ENCODE results near the gene USP46. TPM values are rescaled to one million over a fixed set of nuclear protein-coding genes. Genes with fewer than 3 reads are reported as not detected.

Gene USP46
- total RNA-seq = 130 TPM

GRCh38 chr4:52659001-52659721 lies at the start of gene USP46:
Gene USP46 (minus strand): TSS chr4:52659301. CDS start chr4:52659150, 151 bp downstream.
- DNase-seq (ENCODE audit: low spot score) (peak; percentile 86), ATAC-seq (peak; percentile 89)
- intact Hi-C loops (cut with DNase I) = no loop called here

- intact Hi-C loops (cut with DNase I) = no loop called here
- DNase-seq (ENCODE audit: low spot score) (no peak), ATAC-seq (no peak)
These were observed 45.6 kb upstream of the USP46 start for GRCh38 chr4:52704661-52705060.

DNA sequence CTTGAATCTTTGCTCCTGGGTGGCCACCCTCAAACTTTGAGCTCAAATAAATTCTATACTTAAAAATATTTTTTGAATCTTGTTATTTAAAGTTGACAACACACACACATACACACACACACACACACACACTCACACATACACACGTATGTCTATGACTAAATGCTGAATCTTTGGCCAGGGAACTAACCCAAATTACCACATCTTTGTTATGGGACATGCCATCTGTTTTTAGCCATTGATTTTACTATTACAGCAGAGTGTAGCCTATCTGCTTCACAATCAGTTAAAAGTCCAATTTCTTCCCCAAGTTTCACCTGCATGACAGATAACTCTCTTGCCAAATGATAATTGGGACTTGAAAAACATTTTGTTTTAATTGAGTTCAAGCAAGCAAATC lies 45.0 kb upstream of the USP46 start:
- intact Hi-C loops (cut with DNase I) = no loop called here
- ATAC-seq (no peak), DNase-seq (ENCODE audit: low spot score) (no peak)

- DNase-seq (ENCODE audit: low spot score) = no peak
- intact Hi-C loops (cut with DNase I) = no loop called here
- ATAC-seq = no peak
These were observed 42.1 kb upstream of the USP46 start for GRCh38 chr4:52701207-52701606.

DNA sequence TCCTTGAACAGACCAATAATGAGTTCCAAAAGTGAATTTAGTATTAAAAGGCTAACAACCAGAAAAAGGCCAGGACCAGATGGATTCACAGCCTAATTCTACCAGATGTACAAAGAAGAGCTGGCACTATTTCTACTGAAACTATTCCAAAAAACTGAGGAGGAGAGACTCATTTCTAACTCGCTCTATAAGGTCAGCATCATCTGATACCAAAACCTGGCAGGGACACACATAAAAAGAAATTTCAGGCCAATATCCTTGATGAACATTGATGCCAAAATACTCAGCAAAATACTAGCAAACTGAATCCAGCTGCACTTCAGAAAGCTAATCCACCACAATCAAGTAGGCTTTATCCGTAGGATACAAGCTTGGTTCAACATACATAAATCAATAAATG lies 35.8 kb upstream of the USP46 start:
- intact Hi-C loops (cut with DNase I) = no loop called here
- ATAC-seq = no peak
- no peak for DNase-seq (ENCODE audit: low spot score)

DNA sequence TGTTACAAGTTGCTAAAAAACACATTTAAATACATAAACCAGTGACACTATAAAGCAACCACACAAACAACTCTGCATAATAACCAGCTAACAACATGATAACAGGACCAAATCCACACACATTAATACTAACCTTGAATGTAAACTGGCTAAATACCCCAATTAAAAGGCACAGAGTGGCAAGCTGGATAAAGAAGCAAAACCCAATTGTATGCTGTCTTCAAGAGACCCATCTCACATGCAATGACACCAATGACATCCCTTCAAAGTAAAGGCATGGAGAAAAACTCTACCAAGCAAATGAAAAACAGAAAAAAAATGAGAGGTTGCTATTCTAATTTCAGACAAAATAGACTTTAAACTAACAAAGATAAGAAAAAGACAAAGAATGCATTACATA lies 34.4 kb upstream of the USP46 start:
- intact Hi-C loops (cut with DNase I) = no loop called here
- DNase-seq (ENCODE audit: low spot score) (no peak), ATAC-seq (no peak)

GRCh38 chr4:52689096-52689495 lies 30.0 kb upstream of the USP46 start:
- DNase-seq (ENCODE audit: low spot score) = no peak
- ATAC-seq = no peak
- intact Hi-C loops (cut with DNase I) = no loop called here

DNA sequence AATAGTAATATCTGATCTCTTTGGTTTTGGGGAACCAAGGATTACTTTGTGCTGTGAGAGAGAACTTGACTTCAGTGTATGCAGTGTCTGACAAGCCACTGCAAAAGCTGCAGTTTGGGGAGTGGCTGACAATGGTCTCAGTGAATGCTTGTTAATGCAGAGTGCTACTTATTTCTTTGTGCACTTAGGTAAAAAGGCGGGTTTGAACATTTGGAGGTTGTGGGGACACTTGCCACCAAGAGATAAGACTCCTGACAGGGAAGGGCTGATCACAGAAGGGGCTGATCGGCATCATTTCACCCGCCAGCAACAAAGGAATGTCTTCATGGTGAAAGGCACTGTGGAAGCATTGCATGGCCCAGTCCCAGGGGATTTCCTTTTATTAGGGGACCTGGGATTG lies 28.6 kb upstream of the USP46 start:
- intact Hi-C loops (cut with DNase I) = no loop called here
- ATAC-seq (no peak), DNase-seq (ENCODE audit: low spot score) (no peak)

DNA sequence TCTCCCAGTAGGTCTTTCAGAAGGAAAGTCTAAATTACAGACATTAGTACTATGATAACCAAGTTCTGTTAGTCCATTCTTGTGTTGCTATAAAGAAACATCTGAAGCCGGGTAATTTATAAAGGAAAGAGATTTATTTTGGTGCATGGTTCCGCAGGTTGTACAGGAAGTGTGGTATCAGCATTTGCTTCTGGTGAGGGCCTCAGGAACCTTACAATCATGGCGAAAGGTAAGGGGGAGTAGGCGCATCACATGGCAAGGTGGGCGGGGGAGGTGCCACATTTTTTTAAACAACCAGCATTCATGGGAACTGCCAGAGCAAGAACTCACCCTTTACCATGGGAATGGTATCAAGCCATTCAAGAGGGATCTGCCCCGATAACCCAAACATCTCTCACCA lies 26.2 kb upstream of the USP46 start:
- DNase-seq (ENCODE audit: low spot score) = no peak
- ATAC-seq = no peak
- intact Hi-C loops (cut with DNase I) = no loop called here

- DNase-seq (ENCODE audit: low spot score) (no peak), ATAC-seq (no peak)
- intact Hi-C loops (cut with DNase I) = no loop called here
These were observed 25.8 kb upstream of the USP46 start for GRCh38 chr4:52684896-52685295.

DNA sequence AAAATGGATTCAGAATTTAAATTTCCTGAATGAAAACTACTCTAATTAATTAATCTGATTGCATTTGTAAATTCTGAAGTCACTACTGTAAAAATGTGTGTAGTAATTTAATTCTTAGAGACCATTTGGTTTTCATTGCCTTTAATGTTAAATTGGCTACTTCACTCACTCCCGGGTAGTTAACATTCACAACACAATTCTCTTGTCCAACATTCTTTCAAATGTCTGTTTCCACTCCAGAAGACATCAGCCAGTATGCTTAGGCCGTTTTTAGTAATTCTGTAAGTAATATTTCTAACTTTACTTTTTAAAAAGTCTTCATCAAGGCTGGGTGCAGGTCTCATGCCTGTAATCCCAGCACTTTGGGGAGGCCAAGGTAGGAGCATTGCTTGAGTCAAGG lies 21.3 kb upstream of the USP46 start:
- intact Hi-C loops (cut with DNase I) = no loop called here
- ATAC-seq (no peak), DNase-seq (ENCODE audit: low spot score) (no peak)

- intact Hi-C loops (cut with DNase I) = no loop called here
- ATAC-seq = no peak
- no peak for DNase-seq (ENCODE audit: low spot score)
These were observed 17.4 kb upstream of the USP46 start for GRCh38 chr4:52676536-52676935.

DNA sequence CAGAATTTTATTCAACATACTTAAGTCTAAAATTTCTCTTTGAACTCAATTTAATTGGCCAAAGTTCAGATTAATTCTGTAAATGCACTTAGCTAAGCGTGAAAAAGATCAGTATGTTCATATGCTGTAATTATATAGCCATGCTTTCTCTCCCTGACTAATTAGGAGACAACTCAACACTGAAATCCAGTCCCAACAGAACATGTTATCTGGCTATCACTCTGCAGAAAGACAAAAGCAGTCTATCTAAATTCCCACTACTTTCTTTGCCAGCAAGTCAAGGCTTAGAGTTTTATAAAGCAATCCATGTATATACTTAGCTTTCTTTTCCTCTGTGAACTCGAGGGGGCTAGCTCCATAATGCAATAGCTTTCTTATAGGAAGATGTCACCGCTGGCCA lies 16.0 kb upstream of the USP46 start:
- ATAC-seq (no peak), DNase-seq (ENCODE audit: low spot score) (no peak)
- intact Hi-C loops (cut with DNase I) = no loop called here

DNA sequence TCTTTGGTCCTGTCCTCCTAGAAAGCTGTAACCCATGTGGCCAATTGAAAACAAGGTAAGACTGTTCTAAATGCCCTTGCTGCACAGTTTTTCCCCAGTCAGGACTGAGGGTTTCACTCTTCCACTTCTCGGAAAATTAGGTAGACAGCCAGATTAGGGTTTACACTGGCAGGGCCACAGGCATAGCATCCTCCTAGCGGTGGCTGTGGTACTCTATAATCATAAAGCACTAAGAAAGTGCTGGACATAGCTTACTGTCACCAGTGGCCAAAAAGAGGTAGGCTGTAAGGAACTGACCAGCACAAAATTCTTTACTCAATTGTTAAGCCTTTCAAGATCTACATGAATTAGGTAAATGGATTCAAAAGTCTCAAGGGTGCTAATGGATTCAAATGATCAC lies 11.6 kb upstream of the USP46 start:
- DNase-seq (ENCODE audit: low spot score) (no peak), ATAC-seq (no peak)
- intact Hi-C loops (cut with DNase I) = no loop called here

DNA sequence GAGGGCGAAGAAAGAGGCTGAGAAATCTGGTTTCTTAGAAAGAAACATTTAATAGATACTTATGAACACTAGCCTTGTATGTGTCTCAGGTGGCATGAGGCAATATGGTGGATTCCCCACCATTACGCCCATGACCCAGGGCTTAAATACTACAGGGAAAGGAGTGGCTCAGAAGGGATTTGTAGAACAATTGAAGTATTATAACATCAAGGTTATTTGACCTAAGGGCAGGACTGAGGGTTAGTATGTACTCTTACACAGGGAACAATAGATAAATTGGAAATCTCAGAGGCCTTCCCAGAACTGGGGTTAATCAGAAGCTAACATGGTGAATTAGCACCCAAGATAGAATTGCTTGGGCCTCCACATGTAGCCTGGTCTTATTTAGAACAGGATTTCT lies 11.0 kb upstream of the USP46 start:
- intact Hi-C loops (cut with DNase I) = no loop called here
- DNase-seq (ENCODE audit: low spot score) = no peak
- no peak for ATAC-seq

DNA sequence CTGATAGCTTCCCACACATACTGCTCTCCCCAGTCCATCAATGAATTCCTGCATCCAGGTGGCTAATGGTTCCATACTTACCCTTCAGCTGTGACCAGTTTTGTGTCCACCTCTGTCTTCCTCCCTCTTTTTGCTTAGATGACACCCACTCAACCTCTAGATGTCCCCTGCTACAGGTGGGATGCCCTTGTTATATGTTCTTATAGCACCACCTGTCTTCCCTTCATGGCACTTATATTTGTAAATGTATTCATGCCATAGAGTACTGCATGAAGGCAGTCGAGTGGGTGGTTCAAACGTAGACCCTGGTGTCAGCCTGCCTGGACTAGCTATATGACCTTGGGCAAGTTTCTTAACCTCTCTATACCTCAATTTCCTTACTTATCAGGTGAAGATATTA lies 6.5 kb upstream of the USP46 start:
- ATAC-seq = no peak
- intact Hi-C loops (cut with DNase I) = loop anchor here (10.0 kb wide), 1 partner anchor 81 kb away; no protein-coding TSS in a partner anchor
- no peak for DNase-seq (ENCODE audit: low spot score)

- intact Hi-C loops (cut with DNase I) = loop anchor here (10.0 kb wide), 1 partner anchor 80 kb away; no protein-coding TSS in a partner anchor
- DNase-seq (ENCODE audit: low spot score) (no peak), ATAC-seq (no peak)
These were observed 5.4 kb upstream of the USP46 start for GRCh38 chr4:52664479-52664878.

- no peak for DNase-seq (ENCODE audit: low spot score)
- intact Hi-C loops (cut with DNase I) = loop anchor here (10.0 kb wide), 1 partner anchor 77 kb away; no protein-coding TSS in a partner anchor
- no peak for ATAC-seq
These were observed 3.0 kb upstream of the USP46 start for GRCh38 chr4:52661966-52662690.

DNA sequence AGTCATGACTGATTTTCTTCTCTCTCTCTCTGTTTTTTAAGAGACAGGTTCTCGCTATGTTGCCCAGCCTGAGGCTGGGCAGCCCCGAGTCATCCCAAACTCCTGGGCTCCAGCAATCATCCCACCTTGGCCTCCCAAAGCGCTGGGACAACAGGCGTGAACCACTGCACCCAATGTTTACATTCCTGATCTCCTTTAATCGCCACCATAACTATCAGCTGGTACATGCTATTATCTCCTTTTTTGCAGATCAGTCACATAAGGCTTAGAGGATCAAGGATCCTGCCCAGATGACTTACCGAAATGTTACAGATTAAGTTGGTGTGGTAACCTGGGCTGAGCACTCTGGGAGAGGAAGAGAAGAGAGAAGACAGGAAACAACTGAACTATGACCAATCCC lies 1.5 kb upstream of the USP46 start:
- DNase-seq (ENCODE audit: low spot score) (no peak), ATAC-seq (no peak)
- intact Hi-C loops (cut with DNase I) = loop anchor here (10.0 kb wide), 1 partner anchor 76 kb away; no protein-coding TSS in a partner anchor

DNA sequence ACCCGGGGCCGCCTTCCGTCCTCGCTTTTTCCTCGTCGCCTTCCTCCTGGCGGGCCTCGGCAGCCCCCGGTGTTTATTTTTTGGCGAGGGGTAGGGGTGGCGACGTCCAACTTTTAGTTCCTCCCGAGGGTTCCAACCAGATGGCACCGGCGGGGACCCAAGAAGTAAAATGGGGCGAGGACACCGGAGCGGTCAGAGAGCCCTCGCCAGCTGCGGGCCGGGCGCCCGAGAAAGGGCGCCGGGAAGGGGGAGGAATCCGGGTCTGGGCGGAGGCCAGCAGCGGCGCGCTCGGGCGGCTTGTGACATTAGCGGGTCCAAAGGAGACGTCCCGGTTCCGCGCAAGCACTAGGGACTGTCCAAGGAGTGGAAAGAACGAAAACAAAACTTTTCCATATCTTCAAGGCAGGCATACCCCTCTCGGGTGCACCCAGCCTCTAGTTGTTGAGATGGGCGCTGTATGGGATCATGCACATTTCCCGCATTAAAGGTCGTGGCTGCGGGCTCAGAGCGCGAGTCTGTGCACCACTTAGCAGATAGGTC lies 691 bp upstream of the USP46 start:
- intact Hi-C loops (cut with DNase I) = loop anchor here (10.0 kb wide), 1 partner anchor 75 kb away; no protein-coding TSS in a partner anchor
- DNase-seq (ENCODE audit: low spot score) = peak; percentile 82
- peak; percentile 67 for ATAC-seq
